ENCODE results near the gene FUCA1.
A peak's percentile ranks its signal among the peaks of the same experiment; 100 is the strongest.
"Not testable (repeated sequence)": the region's sequence is repeated elsewhere in the genome, so short reads cannot be mapped to it uniquely, and the experiment has no call there.

Gene FUCA1

GRCh38 chr1:23837908-23838307 lies 30.2 kb downstream of the FUCA1 start:
- H3K4me3 ChIP-seq (ENCODE audit: low read length, poor library complexity, severe bottlenecking), result peak overlapping the region; percentile 65
- H3K79me2 ChIP-seq (ENCODE audit: insufficient read depth, low read length), result no peaks in the 10 kb centered on the region
- H3K4me2 ChIP-seq (ENCODE audit: low read depth, low read length, poor library complexity, severe bottlenecking), result peak overlapping the region; percentile 85
- H3K36me3 ChIP-seq (ENCODE audit: insufficient read depth, low read length), result no peaks in the 10 kb centered on the region
- no peaks in the 10 kb centered on the region for H3K9me2 ChIP-seq (replicated peaks; ENCODE audit: low read depth, low read length)
- H3K9ac ChIP-seq (ENCODE audit: low read depth, low read length, poor library complexity, severe bottlenecking), result peak overlapping the region; percentile 50
- H4K20me1 ChIP-seq (ENCODE audit: insufficient read depth, low read length, poor library complexity, severe bottlenecking), result no peaks in the 10 kb centered on the region
- no peaks in the 10 kb centered on the region for H3K9me3 ChIP-seq (ENCODE audit: insufficient read depth, low read depth, low read length)
- TF ChIP-seq CTCF (conservative IDR thresholded peaks at IDR 0.05; ENCODE audit: low read length) (no peak), EZH2phosphoT487 (IDR thresholded peaks at IDR 0.05; ENCODE audit: borderline replicate concordance) (no peak)
- H3F3A ChIP-seq (ENCODE audit: low read depth), result no peaks in the 10 kb centered on the region
- no peaks in the 10 kb centered on the region for H3K4me1 ChIP-seq (ENCODE audit: insufficient read depth, low read length, poor library complexity, severe bottlenecking)
- no peaks in the 10 kb centered on the region for H3K27me3 ChIP-seq (ENCODE audit: insufficient read depth, low read length, poor library complexity, severe bottlenecking)
- peak overlapping the region; percentile 87 for H2AFZ ChIP-seq (ENCODE audit: low read length)

- Histone ChIP-seq H3K36me3 (ENCODE audit: insufficient read depth, low read length) (no peaks in the 10 kb centered on the region), H3K4me1 (ENCODE audit: insufficient read depth, low read length, poor library complexity, severe bottlenecking) (no peaks in the 10 kb centered on the region), H3K9me2 (replicated peaks; ENCODE audit: low read depth, low read length) (no peaks in the 10 kb centered on the region), H3K9ac (ENCODE audit: low read depth, low read length, poor library complexity, severe bottlenecking) (no peak overlapping the region), H3K9me3 (ENCODE audit: insufficient read depth, low read depth, low read length) (no peaks in the 10 kb centered on the region), H3K4me2 (ENCODE audit: low read depth, low read length, poor library complexity, severe bottlenecking) (no peak overlapping the region), H3K79me2 (ENCODE audit: insufficient read depth, low read length) (no peaks in the 10 kb centered on the region), H3F3A (ENCODE audit: low read depth) (no peaks in the 10 kb centered on the region), H4K20me1 (ENCODE audit: insufficient read depth, low read length, poor library complexity, severe bottlenecking) (no peaks in the 10 kb centered on the region), H3K27me3 (ENCODE audit: insufficient read depth, low read length, poor library complexity, severe bottlenecking) (no peaks in the 10 kb centered on the region), H3K4me3 (ENCODE audit: low read length, poor library complexity, severe bottlenecking) (no peak overlapping the region), H2AFZ (ENCODE audit: low read length) (no peak overlapping the region)
- TF ChIP-seq EZH2phosphoT487 (IDR thresholded peaks at IDR 0.05; ENCODE audit: borderline replicate concordance) (no peak), CTCF (conservative IDR thresholded peaks at IDR 0.05; ENCODE audit: low read length) (no peak)
Measured at GRCh38 chr1:23836037-23836436, 32.1 kb downstream of the FUCA1 start.

- H3K9me3 ChIP-seq (ENCODE audit: insufficient read depth, low read depth, low read length); H3K79me2 ChIP-seq (ENCODE audit: insufficient read depth, low read length); H3F3A ChIP-seq (ENCODE audit: low read depth); H3K9me2 ChIP-seq (replicated peaks; ENCODE audit: low read depth, low read length); H3K27me3 ChIP-seq (ENCODE audit: insufficient read depth, low read length, poor library complexity, severe bottlenecking); H3K4me3 ChIP-seq (ENCODE audit: low read length, poor library complexity, severe bottlenecking); H3K9ac ChIP-seq (ENCODE audit: low read depth, low read length, poor library complexity, severe bottlenecking); H3K36me3 ChIP-seq (ENCODE audit: insufficient read depth, low read length); H4K20me1 ChIP-seq (ENCODE audit: insufficient read depth, low read length, poor library complexity, severe bottlenecking); H3K4me2 ChIP-seq (ENCODE audit: low read depth, low read length, poor library complexity, severe bottlenecking); H3K4me1 ChIP-seq (ENCODE audit: insufficient read depth, low read length, poor library complexity, severe bottlenecking): not testable (repeated sequence)
- 0 out of 2 replicates have a peak overlapping the region, but pooled peaks have one; percentile 35 for H2AFZ ChIP-seq (ENCODE audit: low read length)
Measured at GRCh38 chr1:23834156-23834555, 33.9 kb downstream of the FUCA1 start.

- Histone ChIP-seq H3K9me2 (replicated peaks; ENCODE audit: low read depth, low read length) (no peaks in the 10 kb centered on the region), H3K4me1 (ENCODE audit: insufficient read depth, low read length, poor library complexity, severe bottlenecking) (peaks cover 22% of the 10 kb centered on the region), H3K79me2 (ENCODE audit: insufficient read depth, low read length) (peaks cover 18% of the 10 kb centered on the region), H3F3A (ENCODE audit: low read depth) (no peaks in the 10 kb centered on the region), H3K9me3 (ENCODE audit: insufficient read depth, low read depth, low read length) (no peaks in the 10 kb centered on the region), H3K36me3 (ENCODE audit: insufficient read depth, low read length) (no peaks in the 10 kb centered on the region), H3K27me3 (ENCODE audit: insufficient read depth, low read length, poor library complexity, severe bottlenecking) (no peaks in the 10 kb centered on the region), H3K4me2 (ENCODE audit: low read depth, low read length, poor library complexity, severe bottlenecking) (no peak overlapping the region), H4K20me1 (ENCODE audit: insufficient read depth, low read length, poor library complexity, severe bottlenecking) (peaks cover 3% of the 10 kb centered on the region), H3K4me3 (ENCODE audit: low read length, poor library complexity, severe bottlenecking) (no peak overlapping the region), H3K9ac (ENCODE audit: low read depth, low read length, poor library complexity, severe bottlenecking) (no peak overlapping the region), H2AFZ (ENCODE audit: low read length) (no peak overlapping the region)
- no peak for TF ChIP-seq CTCF (conservative IDR thresholded peaks at IDR 0.05; ENCODE audit: low read length)
Measured at GRCh38 chr1:23827717-23828116, 40.4 kb downstream of the FUCA1 start.

- not testable (repeated sequence) for H4K20me1 ChIP-seq (ENCODE audit: insufficient read depth, low read length, poor library complexity, severe bottlenecking); H3K9ac ChIP-seq (ENCODE audit: low read depth, low read length, poor library complexity, severe bottlenecking); H3K9me3 ChIP-seq (ENCODE audit: insufficient read depth, low read depth, low read length); H3F3A ChIP-seq (ENCODE audit: low read depth); H3K36me3 ChIP-seq (ENCODE audit: insufficient read depth, low read length); H3K9me2 ChIP-seq (replicated peaks; ENCODE audit: low read depth, low read length); H3K4me3 ChIP-seq (ENCODE audit: low read length, poor library complexity, severe bottlenecking); H2AFZ ChIP-seq (ENCODE audit: low read length); H3K27me3 ChIP-seq (ENCODE audit: insufficient read depth, low read length, poor library complexity, severe bottlenecking); H3K4me2 ChIP-seq (ENCODE audit: low read depth, low read length, poor library complexity, severe bottlenecking)
- peaks cover 26% of the 10 kb centered on the region for H3K4me1 ChIP-seq (ENCODE audit: insufficient read depth, low read length, poor library complexity, severe bottlenecking)
- H3K79me2 ChIP-seq (ENCODE audit: insufficient read depth, low read length), result peaks cover 18% of the 10 kb centered on the region
Measured at GRCh38 chr1:23826590-23826989, 41.5 kb downstream of the FUCA1 start.

Data from Loucy (cell line).